Peyer's patch (tissue), 4 donors: ENCODE data around the gene GNAI1.

ENCODE experiments used
- CTCF ChIP-seq, 6 experiments: fragments of 450-650 bp in 4 of 6; fragments of 200-600 bp in 2 of 6; sonication (generic) in 1 of 6; IDR thresholded peaks; one replicate each; pipeline ENCODE4 v1.5.1; 2017 to 2019; ENCODE audit warnings: antibody characterized with exemption in 6 of 6, mild to moderate bottlenecking in 3 of 6, moderate library complexity in 1 of 6
- POLR2A ChIP-seq, 2 donors: fragments of 450-650 bp; IDR thresholded peaks; one replicate each; pipeline ENCODE4 v1.5.1; 2017; ENCODE audit warnings: antibody characterized with exemption in 2 of 2, mild to moderate bottlenecking in 2 of 2, moderate library complexity in 2 of 2

- TF ChIP-seq CTCF (IDR thresholded peaks at IDR 0.05), result no peak
- no peak for TF ChIP-seq POLR2A (IDR thresholded peaks at IDR 0.05)
Measured at GRCh38 chr7:80255656-80256055, 121.0 kb downstream of the GNAI1 start.
